Sigmoid colon (tissue), 4 donors: Measurements from ENCODE around the gene HOXD3.

Experiments
- POLR2A ChIP-seq, 2 donors: fragments of 450-650 bp; IDR thresholded peaks; one replicate each; pipeline ENCODE4 v1.6.1; 2016; ENCODE audit warnings: antibody characterized with exemption in 2 of 2, mild to moderate bottlenecking in 2 of 2, moderate library complexity in 2 of 2
- POLR2AphosphoS5 ChIP-seq, 4 donors: sonication (generic); formaldehyde crosslinking; IDR thresholded peaks; one replicate each; pipeline ENCODE4 v1.6.1; 2017; ENCODE audit warnings: antibody characterized with exemption in 4 of 4

DNA sequence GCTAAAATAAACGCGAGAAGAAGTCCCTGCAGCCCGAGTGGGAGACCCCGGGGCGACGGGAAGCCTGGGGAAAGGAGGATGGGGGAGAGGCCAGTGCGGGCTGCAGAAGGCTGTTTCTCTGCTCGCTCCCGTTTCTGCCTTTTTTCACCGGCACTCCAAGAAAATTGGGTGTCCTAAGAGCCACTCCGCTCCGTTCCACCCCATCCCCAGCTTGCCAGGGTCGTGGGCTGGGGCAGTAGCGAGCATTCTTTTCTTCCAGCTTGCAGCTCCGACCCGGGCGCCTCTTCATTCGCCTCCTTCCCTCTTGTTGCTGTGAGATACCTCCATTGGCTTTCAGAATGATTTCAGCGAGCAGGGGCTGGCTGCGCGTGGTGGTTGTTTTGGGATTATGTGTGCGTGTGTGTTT, 1.1 kb downstream of the HOXD3 start:
- TF ChIP-seq POLR2A (IDR thresholded peaks at IDR 0.05) (no peak), POLR2AphosphoS5 (IDR thresholded peaks at IDR 0.05) (no peak)
